Activated CD8-positive, alpha-beta T cell treated with anti-CD3 and anti-CD28 coated beads for 36 hours (primary cell): ENCODE data around the gene SACM1L. TPM values are rescaled to one million over a fixed set of nuclear protein-coding genes. Genes with fewer than 3 reads are reported as not detected.
A peak's percentile ranks its signal among the peaks of the same experiment; 100 is the strongest.

Experiments
- ATAC-seq: fragments of 200-7000 bp; cut with Tn5 transposase; one replicate; pipeline ENCODE4 v1.10.0; 2021; ENCODE audit warnings: mild to moderate bottlenecking, moderate library complexity
- CTCF ChIA-PET: fragments of 350-600 bp; sonication (Branson Sonifier 250); formaldehyde crosslinking; loops from one replicate; lab custom pipeline; 2021; ENCODE audit warnings: antibody characterized with exemption; lab: Charles Lee
- POLR2A ChIA-PET: fragments of 350-600 bp; sonication (Branson Sonifier 250); formaldehyde crosslinking; loops from one replicate; lab custom pipeline; 2021; ENCODE audit warnings: antibody characterized with exemption; lab: Charles Lee
- DNase-seq: peaks from one replicate; pipeline ENCODE4 v3.0.0-alpha.2; 2020
- H3K27ac Mint-ChIP-seq: one replicate; pipeline ENCODE4 v1.8.0; 2021; ENCODE audit warnings: mild to moderate bottlenecking, mixed read lengths
- H3K27me3 Mint-ChIP-seq: one replicate; pipeline ENCODE4 v1.8.0; 2021; ENCODE audit warnings: mixed read lengths
- H3K36me3 Mint-ChIP-seq: one replicate; pipeline ENCODE4 v1.8.0; 2021; ENCODE audit warnings: low read depth, mixed read lengths
- H3K4me1 Mint-ChIP-seq: one replicate; pipeline ENCODE4 v1.8.0; 2021; ENCODE audit warnings: low read depth, mixed read lengths
- H3K4me3 Mint-ChIP-seq: one replicate; pipeline ENCODE4 v1.8.0; 2021; ENCODE audit warnings: mild to moderate bottlenecking, moderate library complexity, mixed read lengths
- H3K9me3 Mint-ChIP-seq: one replicate; pipeline ENCODE4 v1.8.0; 2021; ENCODE audit warnings: mixed read lengths
- intact Hi-C: fragments of 100-400 bp; cut with micrococcal nuclease; formaldehyde crosslinking; loops from one replicate; pipeline ENCODE4 v1.10.0; 2022
- total RNA-seq, 2 experiments: library from RNA; stranded (reverse); gene quantifications; one replicate each; pipeline ENCODE4 v1.2.3, GENCODE V29; 2021
- TF ChIP-seq, protein P1 (sequence below): fragments of 200-600 bp; IDR thresholded peaks from one replicate; pipeline ENCODE4 v1.8.0; 2022; ENCODE audit warnings: antibody characterized with exemption, mild to moderate bottlenecking

Gene SACM1L
- total RNA-seq, 2 experiments from 2014 or later: 52.6 to 56.0 TPM

DNA sequence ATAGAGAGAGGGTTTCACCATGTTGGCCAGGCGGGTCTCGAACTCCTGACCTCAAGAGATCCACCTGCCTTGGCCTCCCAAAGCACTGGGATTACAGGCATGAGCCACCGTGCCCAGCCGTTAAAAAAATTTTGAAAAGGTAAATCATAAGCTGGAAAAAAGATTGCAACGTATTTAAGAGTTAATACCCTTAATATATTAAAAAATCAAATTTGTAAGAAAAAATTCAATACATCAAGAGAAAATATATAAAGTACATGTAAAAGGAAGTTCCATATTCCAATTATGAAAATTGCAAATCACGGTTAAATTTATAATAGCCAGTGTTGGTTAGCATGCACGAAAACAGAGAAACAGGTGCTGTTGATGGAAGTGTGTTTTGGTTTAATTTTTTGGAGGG lies 2.3 kb upstream of the SACM1L start:
- Mint-ChIP-seq H3K27ac (no peak overlapping the region), H3K36me3 (peaks cover 16% of the 10 kb centered on the region), H3K4me3 (peak overlapping the region; percentile 44), H3K4me1 (peaks cover 22% of the 10 kb centered on the region), H3K27me3 (peaks cover 3% of the 10 kb centered on the region), H3K9me3 (no peaks in the 10 kb centered on the region)
- DNase-seq (no peak), ATAC-seq (no peak)
- ChIA-PET CTCF (interaction anchor here (4.4 kb wide), 1 partner anchor 27 kb away, joined by 27 read pairs; no protein-coding TSS in a partner anchor), POLR2A (interaction anchor here (1.2 to 5.3 kb wide), 2 partner anchors 10 to 13 kb away, joined by 3 to 25 read pairs; no protein-coding TSS in a partner anchor)
- TF ChIP-seq, protein P1, sequence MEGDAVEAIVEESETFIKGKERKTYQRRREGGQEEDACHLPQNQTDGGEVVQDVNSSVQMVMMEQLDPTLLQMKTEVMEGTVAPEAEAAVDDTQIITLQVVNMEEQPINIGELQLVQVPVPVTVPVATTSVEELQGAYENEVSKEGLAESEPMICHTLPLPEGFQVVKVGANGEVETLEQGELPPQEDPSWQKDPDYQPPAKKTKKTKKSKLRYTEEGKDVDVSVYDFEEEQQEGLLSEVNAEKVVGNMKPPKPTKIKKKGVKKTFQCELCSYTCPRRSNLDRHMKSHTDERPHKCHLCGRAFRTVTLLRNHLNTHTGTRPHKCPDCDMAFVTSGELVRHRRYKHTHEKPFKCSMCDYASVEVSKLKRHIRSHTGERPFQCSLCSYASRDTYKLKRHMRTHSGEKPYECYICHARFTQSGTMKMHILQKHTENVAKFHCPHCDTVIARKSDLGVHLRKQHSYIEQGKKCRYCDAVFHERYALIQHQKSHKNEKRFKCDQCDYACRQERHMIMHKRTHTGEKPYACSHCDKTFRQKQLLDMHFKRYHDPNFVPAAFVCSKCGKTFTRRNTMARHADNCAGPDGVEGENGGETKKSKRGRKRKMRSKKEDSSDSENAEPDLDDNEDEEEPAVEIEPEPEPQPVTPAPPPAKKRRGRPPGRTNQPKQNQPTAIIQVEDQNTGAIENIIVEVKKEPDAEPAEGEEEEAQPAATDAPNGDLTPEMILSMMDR: no peak
- intact Hi-C loops: no loop called here

DNA sequence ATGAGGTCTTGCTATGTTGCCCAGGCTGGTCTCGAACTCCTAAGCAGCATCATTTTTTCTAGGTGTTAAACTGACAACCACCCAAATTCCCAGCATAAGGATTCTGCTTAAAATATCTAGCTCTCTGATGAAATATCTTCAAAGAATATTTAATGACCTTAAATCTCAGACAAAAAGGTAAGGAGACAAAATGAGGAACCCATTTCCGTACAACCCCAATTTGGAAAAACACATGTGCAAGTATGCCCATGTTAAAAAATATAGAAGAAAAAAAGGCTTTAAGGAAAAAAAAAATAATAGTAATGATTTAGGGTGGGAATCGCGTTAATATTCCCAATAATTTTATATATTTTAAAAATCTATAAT lies 1.4 kb upstream of the SACM1L start:
- peak overlapping the region; percentile 81 for H3K4me3 Mint-ChIP-seq
- H3K27ac Mint-ChIP-seq: peak overlapping the region; percentile 77
- intact Hi-C loops: no loop called here

DNA sequence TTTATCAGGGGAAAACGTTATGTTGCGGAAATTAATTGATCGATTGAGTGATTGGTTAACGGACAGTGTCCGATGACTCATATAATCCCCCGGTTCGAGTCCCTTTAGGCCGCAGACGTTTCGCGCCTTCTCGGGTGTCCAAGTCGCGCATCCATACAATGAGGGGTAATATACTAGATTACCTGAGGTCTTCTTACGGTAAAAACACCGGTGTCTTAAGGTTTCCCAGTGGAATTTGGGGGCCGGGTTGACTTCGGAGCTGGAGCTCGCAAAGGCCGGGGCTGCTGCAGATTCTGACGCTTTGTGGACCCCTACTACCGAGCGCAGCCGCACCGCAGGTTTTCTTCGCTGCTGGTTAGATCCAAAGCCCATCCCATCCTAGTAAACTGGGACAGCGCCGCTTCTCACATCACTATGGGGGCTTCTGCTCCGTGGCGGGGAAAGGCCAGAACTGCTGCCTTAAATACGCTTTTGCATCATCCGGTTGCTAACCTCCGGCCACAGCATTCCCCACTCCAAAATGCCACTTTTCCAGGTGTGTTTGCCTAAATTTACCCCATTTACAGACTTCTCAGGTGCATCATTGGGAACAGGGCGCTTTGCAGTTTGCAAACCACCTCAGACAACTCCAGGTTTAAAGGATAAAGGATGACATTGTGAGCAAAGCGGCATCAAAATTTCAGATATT lies 858 bp upstream of the SACM1L start:
- H3K4me1 Mint-ChIP-seq: peaks cover 34% of the 10 kb centered on the region
- H3K9me3 Mint-ChIP-seq: no peaks in the 10 kb centered on the region
- ATAC-seq (no peak), DNase-seq (peak; percentile 60)
- H3K27me3 Mint-ChIP-seq: peaks cover 3% of the 10 kb centered on the region
- TF ChIP-seq, protein P1: no peak
- peak overlapping the region; percentile 81 for H3K4me3 Mint-ChIP-seq
- H3K27ac Mint-ChIP-seq: peak overlapping the region; percentile 95
- ChIA-PET CTCF (interaction anchor here (1.0 to 4.4 kb wide), 2 partner anchors 9 to 28 kb away, joined by 4 to 27 read pairs; no protein-coding TSS in a partner anchor), POLR2A (interaction anchor here (1.2 to 5.3 kb wide), 3 partner anchors 11 to 21 kb away, joined by 3 to 25 read pairs (median 5); no protein-coding TSS in a partner anchor)
- peaks cover 28% of the 10 kb centered on the region for H3K36me3 Mint-ChIP-seq
- intact Hi-C loops: no loop called here

More for the DNA sequence above, 1.4 kb upstream of the SACM1L start:
- H3K4me1 Mint-ChIP-seq: peaks cover 30% of the 10 kb centered on the region
- peaks cover 3% of the 10 kb centered on the region for H3K27me3 Mint-ChIP-seq
- no peak for DNase-seq
- no peaks in the 10 kb centered on the region for H3K9me3 Mint-ChIP-seq
- POLR2A ChIA-PET: interaction anchor here (1.2 to 5.3 kb wide), 2 partner anchors 10 to 14 kb away, joined by 3 to 25 read pairs; no protein-coding TSS in a partner anchor
- CTCF ChIA-PET: interaction anchor here (1.0 to 4.4 kb wide), 2 partner anchors 10 to 28 kb away, joined by 4 to 27 read pairs; no protein-coding TSS in a partner anchor
- peaks cover 24% of the 10 kb centered on the region for H3K36me3 Mint-ChIP-seq
- ATAC-seq: no peak
- TF ChIP-seq, protein P1: no peak

DNA sequence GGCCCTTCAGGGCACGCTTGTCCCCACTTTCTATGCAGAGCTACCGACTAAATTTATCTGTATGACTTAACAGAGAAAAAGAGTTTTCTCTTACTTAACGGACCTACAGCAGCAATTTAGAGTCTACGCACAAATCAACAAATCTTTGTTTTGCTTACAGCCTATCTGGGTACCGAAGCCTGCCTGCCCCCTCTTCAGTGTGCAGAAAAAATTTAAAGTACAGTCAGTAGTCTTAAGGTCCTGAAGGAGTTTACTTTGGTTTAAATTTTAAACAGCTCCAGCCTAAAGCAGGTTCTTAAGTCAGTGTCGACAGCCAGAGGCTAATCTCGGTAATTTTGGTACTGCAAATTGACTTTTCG lies 570 bp downstream of the SACM1L start:
- DNase-seq (no peak), ATAC-seq (no peak)
- POLR2A ChIA-PET: interaction anchor here (1.1 to 5.3 kb wide), 5 partner anchors 12 to 95 kb away, joined by 3 to 25 read pairs (median 5); partner anchors contain the start of gene LIMD1
- Mint-ChIP-seq H3K36me3 (peaks cover 37% of the 10 kb centered on the region), H3K4me1 (peaks cover 45% of the 10 kb centered on the region), H3K27ac (peak overlapping the region; percentile 95), H3K27me3 (peaks cover 3% of the 10 kb centered on the region), H3K9me3 (no peaks in the 10 kb centered on the region), H3K4me3 (peak overlapping the region; percentile 81)
- intact Hi-C loops: loop anchor here (10.0 kb wide), 1 partner anchor 225 kb away; no protein-coding TSS in a partner anchor
- TF ChIP-seq, protein P1: no peak
- CTCF ChIA-PET: interaction anchor here (1.0 to 4.4 kb wide), 6 partner anchors 13 to 156 kb away, joined by 3 to 27 read pairs (median 7); no protein-coding TSS in a partner anchor
